HG03378 (cell line): ENCODE measurements around the gene GANC.

Experiments
- ATAC-seq: cut with Tn5 transposase; IDR thresholded peaks from one replicate; pipeline ENCODE4 v1.9.1; 2021; ENCODE audit warnings: mild to moderate bottlenecking, moderate library complexity; ENCODE audit not compliant: unreplicated experiment

GANC gene

GRCh38 chr15:42344763-42345162, 71.8 kb downstream of the GANC start:
- ATAC-seq = no peak

GRCh38 chr15:42345504-42345903, 72.5 kb downstream of the GANC start:
- no peak for ATAC-seq

GRCh38 chr15:42348083-42348482, 75.1 kb downstream of the GANC start:
- ATAC-seq = no peak

- no peak for ATAC-seq
Observed at GRCh38 chr15:42349186-42349585, 76.2 kb downstream of the GANC start.

- ATAC-seq = no peak
Observed at GRCh38 chr15:42352401-42352800, 79.4 kb downstream of the GANC start.

GRCh38 chr15:42353061-42353460, 80.1 kb downstream of the GANC start:
- no peak for ATAC-seq

- ATAC-seq = no peak
Observed at GRCh38 chr15:42354824-42355223, 81.8 kb downstream of the GANC start.

- no peak for ATAC-seq
Observed at GRCh38 chr15:42355291-42355690, 82.3 kb downstream of the GANC start.

GRCh38 chr15:42356851-42357250, 83.8 kb downstream of the GANC start:
- ATAC-seq = no peak

- no peak for ATAC-seq
Observed at GRCh38 chr15:42358141-42358540, 85.1 kb downstream of the GANC start.

GRCh38 chr15:42359249-42359648, 86.2 kb downstream of the GANC start, which contains the start of gene CAPN3:
Gene CAPN3, plus strand, starts transcription at chr15:42359501. Its CDS starts 305 bp downstream, at chr15:42359806.
- ATAC-seq = no peak

- ATAC-seq = no peak
Observed at GRCh38 chr15:42359985-42360384, 87.0 kb downstream of the GANC start.

GRCh38 chr15:42360535-42361112, 87.6 kb downstream of the GANC start:
- ATAC-seq = no peak

- ATAC-seq = no peak
Observed at GRCh38 chr15:42363487-42363886, 90.5 kb downstream of the GANC start.

GRCh38 chr15:42363942-42364341, 90.9 kb downstream of the GANC start:
- no peak for ATAC-seq

GRCh38 chr15:42364529-42364928, 91.5 kb downstream of the GANC start:
- ATAC-seq = no peak

- ATAC-seq = no peak
Observed at GRCh38 chr15:42365921-42366550, 93.0 kb downstream of the GANC start.

GRCh38 chr15:42367041-42367440, 94.0 kb downstream of the GANC start:
- ATAC-seq = no peak

- no peak for ATAC-seq
Observed at GRCh38 chr15:42368096-42368495, 95.1 kb downstream of the GANC start.

GRCh38 chr15:42371096-42371495, 98.1 kb downstream of the GANC start:
- no peak for ATAC-seq

GRCh38 chr15:42373274-42373673, 100.3 kb downstream of the GANC start:
- no peak for ATAC-seq

- ATAC-seq = no peak
Observed at GRCh38 chr15:42373936-42374335, 100.9 kb downstream of the GANC start.

- ATAC-seq = no peak
Observed at GRCh38 chr15:42374810-42375209, 101.8 kb downstream of the GANC start.
